ENCODE data around the gene EIF2D. TPM values are rescaled to one million over a fixed set of nuclear protein-coding genes. Genes with fewer than 3 reads are reported as not detected.
"Not testable (repeated sequence)": the region's sequence is repeated elsewhere in the genome, so short reads cannot be mapped to it uniquely, and the experiment has no call there.

EIF2D gene
- total RNA-seq, 1 donor from 2014 or later, result 49.6 TPM

DNA sequence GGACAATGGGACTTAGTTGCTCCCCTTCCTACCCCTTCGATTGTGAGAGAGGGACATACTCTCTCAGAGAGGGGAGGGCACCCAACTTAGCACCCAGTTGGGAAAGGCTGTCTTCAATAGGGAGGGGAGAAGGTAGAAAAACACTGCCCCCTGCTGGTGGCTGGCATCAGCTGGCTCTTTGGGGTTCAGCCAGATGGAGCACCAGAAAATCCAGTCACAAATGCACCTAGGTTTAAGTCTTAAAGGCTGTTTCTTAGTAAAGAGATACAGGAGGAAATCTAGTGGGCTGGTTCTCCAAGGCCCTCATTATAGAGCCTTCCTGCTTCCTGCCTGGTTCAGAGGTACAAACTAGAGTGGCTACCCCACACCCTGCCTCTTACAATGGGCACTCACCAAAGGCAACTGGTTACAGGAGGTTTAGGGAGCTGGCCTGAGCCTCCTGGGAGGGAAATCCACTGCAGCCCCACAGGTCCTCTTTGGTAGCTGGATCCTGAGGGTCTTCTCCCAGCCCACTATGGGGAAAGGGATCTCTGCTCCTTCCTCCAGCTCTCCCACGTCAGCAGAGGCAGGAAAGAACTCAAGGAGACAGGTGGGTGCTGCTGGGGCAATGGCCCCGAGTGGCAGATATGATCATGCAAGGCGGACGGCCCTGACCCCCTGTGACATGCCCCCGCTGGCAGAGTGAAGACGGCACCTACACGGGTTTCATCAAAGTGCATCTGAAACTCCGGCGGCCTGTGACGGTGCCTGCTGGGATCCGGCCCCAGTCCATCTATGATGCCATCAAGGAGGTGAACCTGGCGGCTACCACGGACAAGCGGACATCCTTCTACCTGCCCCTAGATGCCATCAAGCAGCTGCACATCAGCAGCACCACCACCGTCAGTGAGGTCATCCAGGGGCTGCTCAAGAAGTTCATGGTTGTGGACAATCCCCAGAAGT, 28.3 kb downstream of the EIF2D start:
- Mint-ChIP-seq H3K4me1 (peaks cover 35% of the 10 kb centered on the region), H3K9me3 (no peaks in the 10 kb centered on the region), H3K27me3 (ENCODE audit: low read depth) (no peaks in the 10 kb centered on the region), H3K36me3 (no peaks in the 10 kb centered on the region), H3K4me3 (no peak overlapping the region), H3K27ac (peak overlapping the region; percentile 18)
- peak; percentile 64 to 83 for DNase-seq (ENCODE audit: low spot score in 2 of 2, unreplicated experiment in 2 of 2)
- TF ChIP-seq, protein P1, sequence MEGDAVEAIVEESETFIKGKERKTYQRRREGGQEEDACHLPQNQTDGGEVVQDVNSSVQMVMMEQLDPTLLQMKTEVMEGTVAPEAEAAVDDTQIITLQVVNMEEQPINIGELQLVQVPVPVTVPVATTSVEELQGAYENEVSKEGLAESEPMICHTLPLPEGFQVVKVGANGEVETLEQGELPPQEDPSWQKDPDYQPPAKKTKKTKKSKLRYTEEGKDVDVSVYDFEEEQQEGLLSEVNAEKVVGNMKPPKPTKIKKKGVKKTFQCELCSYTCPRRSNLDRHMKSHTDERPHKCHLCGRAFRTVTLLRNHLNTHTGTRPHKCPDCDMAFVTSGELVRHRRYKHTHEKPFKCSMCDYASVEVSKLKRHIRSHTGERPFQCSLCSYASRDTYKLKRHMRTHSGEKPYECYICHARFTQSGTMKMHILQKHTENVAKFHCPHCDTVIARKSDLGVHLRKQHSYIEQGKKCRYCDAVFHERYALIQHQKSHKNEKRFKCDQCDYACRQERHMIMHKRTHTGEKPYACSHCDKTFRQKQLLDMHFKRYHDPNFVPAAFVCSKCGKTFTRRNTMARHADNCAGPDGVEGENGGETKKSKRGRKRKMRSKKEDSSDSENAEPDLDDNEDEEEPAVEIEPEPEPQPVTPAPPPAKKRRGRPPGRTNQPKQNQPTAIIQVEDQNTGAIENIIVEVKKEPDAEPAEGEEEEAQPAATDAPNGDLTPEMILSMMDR (IDR thresholded peaks at IDR 0.05; ENCODE audit: unreplicated experiment), result peak; percentile 89

DNA sequence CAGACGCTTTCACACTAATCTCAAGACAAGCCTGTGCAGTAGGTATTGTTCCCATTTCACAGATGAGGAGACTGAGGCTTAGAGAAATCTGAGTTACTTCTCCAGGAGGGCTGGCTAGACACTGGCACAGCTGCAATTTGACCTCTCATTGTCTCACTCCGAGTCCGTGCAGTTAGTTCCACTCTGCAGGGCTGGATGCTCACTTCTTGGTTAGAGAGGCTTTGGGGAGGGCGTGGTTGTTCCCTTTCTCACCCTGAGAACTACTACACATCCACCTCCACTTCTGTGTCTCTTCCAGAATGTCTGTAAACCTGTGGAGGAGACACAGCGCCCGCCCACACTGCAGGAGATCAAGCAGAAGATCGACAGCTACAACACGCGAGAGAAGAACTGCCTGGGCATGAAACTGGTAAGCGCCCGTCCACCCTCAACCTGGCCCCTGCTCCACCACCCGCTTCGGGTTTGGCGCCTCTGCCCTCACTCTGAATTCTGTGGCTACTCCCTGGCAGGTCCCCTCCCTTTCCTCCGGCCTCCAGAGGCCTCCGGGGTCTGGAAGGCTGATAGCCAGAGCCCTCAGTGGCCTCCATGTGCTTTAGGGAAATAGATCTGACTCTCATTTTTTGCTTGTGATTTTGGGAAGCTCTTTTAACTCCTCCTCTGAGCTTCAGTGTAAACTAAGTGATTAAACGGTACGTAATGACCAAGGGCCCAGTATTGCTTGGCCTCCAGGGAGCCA, 29.1 kb downstream of the EIF2D start:
- H3K9me3 Mint-ChIP-seq, result no peaks in the 10 kb centered on the region
- no peak for DNase-seq (ENCODE audit: low spot score in 2 of 2, unreplicated experiment in 2 of 2)
- H3K27me3 Mint-ChIP-seq (ENCODE audit: low read depth), result no peaks in the 10 kb centered on the region
- H3K4me1 Mint-ChIP-seq, result peaks cover 30% of the 10 kb centered on the region
- TF ChIP-seq, protein P1 (IDR thresholded peaks at IDR 0.05; ENCODE audit: unreplicated experiment), result no peak
- H3K4me3 Mint-ChIP-seq, result no peak overlapping the region
- H3K36me3 Mint-ChIP-seq, result no peaks in the 10 kb centered on the region
- peak overlapping the region; percentile 48 for H3K27ac Mint-ChIP-seq

DNA sequence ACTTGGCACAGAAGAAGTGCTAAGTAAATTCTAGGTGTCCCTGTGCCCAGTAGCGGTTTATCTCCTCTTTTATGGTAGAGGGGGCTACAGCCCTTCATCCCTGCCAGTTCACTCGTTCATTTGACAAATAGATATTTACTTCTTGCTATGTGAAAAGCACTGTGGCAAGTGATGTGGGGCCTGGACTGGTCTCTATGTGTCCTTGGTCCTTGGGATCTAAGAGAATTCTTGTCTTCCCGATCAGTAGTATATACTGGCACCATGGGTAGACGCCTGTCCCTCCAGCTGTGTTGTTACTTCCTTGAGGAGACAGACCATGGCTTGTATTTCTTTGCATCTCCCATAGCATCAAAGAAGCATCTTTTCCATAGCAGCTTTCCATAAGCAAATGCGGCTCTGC, 29.7 kb downstream of the EIF2D start:
- Mint-ChIP-seq H3K4me1 (peaks cover 24% of the 10 kb centered on the region), H3K4me3 (no peak overlapping the region), H3K27ac (no peak overlapping the region), H3K36me3 (no peaks in the 10 kb centered on the region), H3K27me3 (ENCODE audit: low read depth) (no peaks in the 10 kb centered on the region), H3K9me3 (no peaks in the 10 kb centered on the region)
- TF ChIP-seq, protein P1 (IDR thresholded peaks at IDR 0.05; ENCODE audit: unreplicated experiment), result no peak
- no peak for DNase-seq (ENCODE audit: low spot score in 2 of 2, unreplicated experiment in 2 of 2)

DNA sequence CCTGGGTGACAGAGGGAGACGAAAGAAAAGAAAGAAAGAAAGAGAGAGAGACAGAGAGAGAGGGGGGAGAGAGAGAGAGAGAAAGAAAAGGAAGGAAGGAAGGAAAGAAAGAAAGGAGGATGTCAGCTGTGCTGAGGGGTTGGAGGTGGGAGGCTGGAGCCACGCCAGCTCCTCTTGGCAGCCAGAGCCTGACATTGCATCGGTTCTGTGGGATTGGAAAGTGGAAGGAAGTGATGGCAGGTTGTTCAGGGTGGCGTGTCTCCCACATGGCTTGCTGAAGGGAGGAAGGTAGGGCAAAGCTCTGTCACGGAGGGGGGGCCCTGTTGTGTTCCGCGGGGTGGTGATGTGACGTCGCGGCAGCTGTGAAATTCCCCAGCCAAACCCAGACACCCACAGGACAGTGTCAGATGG, 30.7 kb downstream of the EIF2D start:
- Mint-ChIP-seq H3K4me1 (peaks cover 14% of the 10 kb centered on the region), H3K9me3 (no peaks in the 10 kb centered on the region), H3K27me3 (ENCODE audit: low read depth) (no peaks in the 10 kb centered on the region), H3K36me3 (no peaks in the 10 kb centered on the region), H3K27ac (no peak overlapping the region), H3K4me3 (no peak overlapping the region)
- TF ChIP-seq, protein P1 (IDR thresholded peaks at IDR 0.05; ENCODE audit: unreplicated experiment), result no peak
- DNase-seq (ENCODE audit: low spot score in 2 of 2, unreplicated experiment in 2 of 2), result no peak

DNA sequence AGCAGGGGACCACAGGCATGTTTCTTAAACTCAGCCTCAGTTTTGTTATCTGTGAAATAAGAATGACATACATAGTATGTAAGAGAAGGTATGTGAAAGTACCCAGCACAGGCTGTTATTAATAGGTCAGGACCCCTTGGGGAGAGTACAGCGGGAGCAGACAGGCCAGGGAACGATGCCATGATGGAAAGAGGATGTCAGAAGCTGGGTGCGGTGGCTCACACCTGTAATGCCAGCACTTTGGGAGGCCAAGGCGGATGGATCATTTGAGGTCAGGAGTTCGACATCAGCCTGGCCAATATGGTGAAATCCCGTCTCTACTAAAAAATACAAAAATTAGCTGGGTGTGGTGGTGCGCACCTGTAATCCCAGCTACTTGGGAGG, 31.2 kb downstream of the EIF2D start:
- not testable (repeated sequence) for H3K4me3 Mint-ChIP-seq; DNase-seq (ENCODE audit: low spot score in 2 of 2, unreplicated experiment in 2 of 2); H3K36me3 Mint-ChIP-seq; H3K27me3 Mint-ChIP-seq (ENCODE audit: low read depth); H3K27ac Mint-ChIP-seq; H3K9me3 Mint-ChIP-seq; H3K4me1 Mint-ChIP-seq
